HepG2 (cell line): ENCODE data around the gene KLHDC4. TPM values are rescaled to one million over a fixed set of nuclear protein-coding genes. Genes with fewer than 3 reads are reported as not detected.
A peak's percentile ranks its signal among the peaks of the same experiment; 100 is the strongest.

ENCODE experiments used
- ATAC-seq: fragments of 200-7000 bp; cut with Tn5 transposase; 3 replicates; pipeline ENCODE4 v1.9.1; 2020; ENCODE audit warnings: mild to moderate bottlenecking, moderate library complexity
- BruUV-seq: library from RNA; stranded (reverse); fragments of 400-500 nt; replicated peaks from 2 replicates; lab custom pipeline; 2021; lab: Mats Ljungman, UMichigan
- CTCF ChIA-PET: fragments of 300-600 bp; formaldehyde crosslinking; extraction: SDS; loops from one replicate; lab custom pipeline; 2021; ENCODE audit warnings: low total read pairs, inconsistent platforms, low intra/inter-chr PET ratio; lab: Yijun Ruan, JAX
- POLR2A ChIA-PET: fragments of 350-600 bp; sonication (Branson Sonifier 250); formaldehyde crosslinking; loops from one replicate; lab custom pipeline; 2020; ENCODE audit warnings: antibody characterized with exemption, inconsistent platforms; lab: Yijun Ruan, JAX
- DNase-seq: peaks from one replicate; pipeline ENCODE4 v3.0.0-alpha.2; 2015; ENCODE audit warnings: low spot score
- FAIRE-seq: peaks from 3 replicates; lab custom pipeline; 2011; peaks lifted over from hg19 to GRCh38; lab: Jason Lieb, UNC
- H2AFZ ChIP-seq: one replicate; pipeline ENCODE4 v1.6.1; 2011; ENCODE audit warnings: low read length, inconsistent platforms
- H3K27ac ChIP-seq: fragments of 300-600 bp; 3 replicates; pipeline ENCODE4 v1.8.0; 2011; ENCODE audit warnings: mixed run types, mild to moderate bottlenecking, mixed read lengths, low read length, inconsistent platforms; ENCODE audit not compliant: insufficient read depth; ENCODE audit errors: extremely low read length
- H3K27me3 ChIP-seq, 2 experiments: fragments of 200-600 bp in 1 of 2; 2 replicates in 1 of 2; 3 replicates in 1 of 2; pipeline versions ENCODE4 v1.6.0 to v1.8.0; 2011; ENCODE audit warnings: low read length in 2 of 2, mild to moderate bottlenecking in 2 of 2, moderate library complexity in 2 of 2, inconsistent platforms in 1 of 2; ENCODE audit not compliant: insufficient read depth in 2 of 2, control insufficient read depth in 1 of 2
- H3K36me3 ChIP-seq, 2 experiments: fragments of 200-600 bp in 1 of 2; replicated peaks in 1 of 2; 2 replicates in 1 of 2; 3 replicates in 1 of 2; pipeline versions ENCODE4 v1.5.1 to v1.8.0; 2011; ENCODE audit warnings: low read length in 2 of 2, inconsistent platforms in 1 of 2; ENCODE audit not compliant: insufficient read depth in 2 of 2, control insufficient read depth in 1 of 2
- H3K4me1 ChIP-seq: 2 replicates; pipeline ENCODE4 v1.5.1; 2012; ENCODE audit warnings: low read length, inconsistent platforms; ENCODE audit not compliant: insufficient read depth
- H3K4me2 ChIP-seq: 2 replicates; pipeline ENCODE4 v1.6.0; 2011; ENCODE audit warnings: low read depth, low read length, inconsistent platforms
- H3K4me3 ChIP-seq, 3 experiments: fragments of 200-600 bp in 1 of 3; sonication (generic), shearing (Covaris generic) in 1 of 3; replicated peaks in 1 of 3; 2 replicates each; pipeline ENCODE4 v1.5.1; 2011 to 2016; ENCODE audit warnings: low read length in 3 of 3, inconsistent platforms in 2 of 3, low read depth in 2 of 3, mild to moderate bottlenecking in 2 of 3, control low read depth in 1 of 3, mixed read lengths in 1 of 3; ENCODE audit not compliant: insufficient read depth in 1 of 3
- H3K79me2 ChIP-seq: one replicate; pipeline ENCODE4 v1.6.1; 2011; ENCODE audit warnings: low read length, inconsistent platforms; ENCODE audit not compliant: insufficient read depth
- H3K9ac ChIP-seq: 2 replicates; pipeline ENCODE4 v1.6.0; 2011; ENCODE audit warnings: mild to moderate bottlenecking, low read depth, low read length, inconsistent platforms; ENCODE audit not compliant: insufficient read depth
- H3K9me3 ChIP-seq: 2 replicates; pipeline ENCODE4 v1.5.1; 2012; ENCODE audit warnings: mild to moderate bottlenecking, low read length
- H4K20me1 ChIP-seq: 2 replicates; pipeline ENCODE4 v1.6.0; 2011; ENCODE audit warnings: inconsistent platforms, mild to moderate bottlenecking, low read length, moderate library complexity; ENCODE audit not compliant: insufficient read depth
- AHR ChIP-seq: IDR thresholded peaks from 2 replicates; pipeline ENCODE4 v1.6.1; 2018; ENCODE audit warnings: missing genetic modification reagents, missing compliant biosample characterization
- ATF1 ChIP-seq: IDR thresholded peaks from 2 replicates; pipeline ENCODE4 v1.6.1; 2016; ENCODE audit warnings: mild to moderate bottlenecking, control low read depth
- ATF7 ChIP-seq, 2 experiments: fragments of 450-650 bp in 1 of 2; sonication (generic) in 1 of 2; formaldehyde crosslinking in 1 of 2; IDR thresholded peaks; 2 replicates each; pipeline versions ENCODE4 v1.4.0 to v1.6.1; 2016 to 2020; ENCODE audit warnings: antibody characterized with exemption in 1 of 2, mild to moderate bottlenecking in 1 of 2, missing genetic modification reagents in 1 of 2
- CSRNP2 ChIP-seq: sonication (generic); formaldehyde crosslinking; conservative IDR thresholded peaks from 2 replicates; pipeline ENCODE4 v1.8.0; 2022; ENCODE audit warnings: low read depth, missing genetic modification reagents
- EED ChIP-seq: sonication (generic); formaldehyde crosslinking; IDR thresholded peaks from 2 replicates; pipeline ENCODE4 v1.5.0; 2020; ENCODE audit warnings: mild to moderate bottlenecking, missing genetic modification reagents
- GATA4 ChIP-seq: sonication (generic); IDR thresholded peaks from 2 replicates; pipeline ENCODE4 v1.6.1; 2016; ENCODE audit warnings: antibody characterized with exemption, low read depth, borderline replicate concordance
- POLR2G ChIP-seq: fragments of 200-400 bp; formaldehyde crosslinking; IDR thresholded peaks from 2 replicates; pipeline ENCODE4 v1.6.1; 2018; ENCODE audit warnings: mild to moderate bottlenecking, low read depth, low read length, moderate library complexity
- PRPF4 ChIP-seq: fragments of 200-400 bp; formaldehyde crosslinking; IDR thresholded peaks from 2 replicates; pipeline ENCODE4 v1.6.1; 2016; ENCODE audit warnings: low read length, low read depth; ENCODE audit not compliant: poor library complexity, severe bottlenecking
- RBM22 ChIP-seq: fragments of 200-400 bp; formaldehyde crosslinking; optimal IDR thresholded peaks from 2 replicates; pipeline ENCODE3; 2017; ENCODE audit warnings: mild to moderate bottlenecking, low read length, moderate library complexity
- ZNF337 ChIP-seq: sonication (generic); formaldehyde crosslinking; IDR thresholded peaks from 2 replicates; pipeline ENCODE4 v1.5.1; 2020; ENCODE audit warnings: missing genetic modification reagents, low read depth, mild to moderate bottlenecking, borderline replicate concordance
- ZNF343 ChIP-seq: sonication (generic); formaldehyde crosslinking; IDR thresholded peaks from 2 replicates; pipeline ENCODE4 v1.4.0; 2020; ENCODE audit warnings: mild to moderate bottlenecking, missing genetic modification reagents
- ZNF598 ChIP-seq: sonication (generic); formaldehyde crosslinking; IDR thresholded peaks from 2 replicates; pipeline ENCODE4 v1.5.1; 2020; ENCODE audit warnings: mild to moderate bottlenecking, missing genetic modification reagents, borderline replicate concordance
- ZNF841 ChIP-seq: sonication (generic); formaldehyde crosslinking; IDR thresholded peaks from 2 replicates; pipeline ENCODE4 v1.8.1; 2023; ENCODE audit warnings: missing genetic modification reagents, borderline replicate concordance
- WGBS: methylation state at CpG from one replicate; pipeline ENCODE4 v1.1.6; 2017; ENCODE audit warnings: low lambda C conversion rate; 5-methylcytosine and 5-hydroxymethylcytosine counted together
- in situ Hi-C: cut with HindIII; loops from 2 replicates; pipeline ENCODE4 v1.10.0; 2017; ENCODE audit warnings: low pct_unique_long_range_greater_than_20kb; ENCODE audit not compliant: extremely low pct_ligation_motif_present
- intact Hi-C: fragments of 100-400 bp; cut with micrococcal nuclease; formaldehyde crosslinking; loops from one replicate; pipeline ENCODE4 v1.10.0; 2022; ENCODE audit not compliant: unreplicated experiment
- polyA plus RNA-seq, 8 experiments: library from polyadenylated mRNA; depleted of rRNA in 3 of 8; stranded (reverse) in 7 of 8; unstranded in 1 of 8; fragments of >200 nt; fragmentation: Illumina TruSeq in 4 of 8; extraction: Trizol in 4 of 8; gene quantifications; 2 replicates each; pipeline versions ENCODE4 v1.2.1 to v1.2.3, GENCODE V29; 2011 to 2016; ENCODE audit warnings: low read depth in 4 of 8, missing spikeins in 1 of 8, mixed read lengths in 1 of 8; ENCODE audit not compliant: insufficient read depth in 1 of 8
- total RNA-seq, 5 experiments: library from RNA; depleted of rRNA; stranded (reverse); fragments of >200 nt; fragmentation: Illumina TruSeq; extraction: Trizol; gene quantifications; 2 replicates each; pipeline ENCODE4 v1.2.3, GENCODE V29; 2016; ENCODE audit warnings: low read depth in 1 of 5
- TF ChIP-seq, protein P1 (sequence below): sonication (generic); formaldehyde crosslinking; IDR thresholded peaks from 2 replicates; pipeline ENCODE4 v1.4.0; 2020; ENCODE audit warnings: missing genetic modification reagents, borderline replicate concordance
- TF ChIP-seq, protein P2 (sequence below): sonication (generic); formaldehyde crosslinking; IDR thresholded peaks from 2 replicates; pipeline ENCODE4 v1.5.0; 2020; ENCODE audit warnings: mild to moderate bottlenecking, missing genetic modification reagents, moderate library complexity
- TF ChIP-seq, protein P3 (sequence below): sonication (generic); formaldehyde crosslinking; IDR thresholded peaks from 2 replicates; pipeline ENCODE4 v1.9.0; 2022; ENCODE audit warnings: missing genetic modification reagents, mild to moderate bottlenecking, borderline replicate concordance

The KLHDC4 gene
- total and polyA plus RNA-seq, 2 of the 13 experiments (the other 11 are each of a cell fraction or from before 2014, with no cell fraction given): 18.7 to 31.8 TPM

DNA sequence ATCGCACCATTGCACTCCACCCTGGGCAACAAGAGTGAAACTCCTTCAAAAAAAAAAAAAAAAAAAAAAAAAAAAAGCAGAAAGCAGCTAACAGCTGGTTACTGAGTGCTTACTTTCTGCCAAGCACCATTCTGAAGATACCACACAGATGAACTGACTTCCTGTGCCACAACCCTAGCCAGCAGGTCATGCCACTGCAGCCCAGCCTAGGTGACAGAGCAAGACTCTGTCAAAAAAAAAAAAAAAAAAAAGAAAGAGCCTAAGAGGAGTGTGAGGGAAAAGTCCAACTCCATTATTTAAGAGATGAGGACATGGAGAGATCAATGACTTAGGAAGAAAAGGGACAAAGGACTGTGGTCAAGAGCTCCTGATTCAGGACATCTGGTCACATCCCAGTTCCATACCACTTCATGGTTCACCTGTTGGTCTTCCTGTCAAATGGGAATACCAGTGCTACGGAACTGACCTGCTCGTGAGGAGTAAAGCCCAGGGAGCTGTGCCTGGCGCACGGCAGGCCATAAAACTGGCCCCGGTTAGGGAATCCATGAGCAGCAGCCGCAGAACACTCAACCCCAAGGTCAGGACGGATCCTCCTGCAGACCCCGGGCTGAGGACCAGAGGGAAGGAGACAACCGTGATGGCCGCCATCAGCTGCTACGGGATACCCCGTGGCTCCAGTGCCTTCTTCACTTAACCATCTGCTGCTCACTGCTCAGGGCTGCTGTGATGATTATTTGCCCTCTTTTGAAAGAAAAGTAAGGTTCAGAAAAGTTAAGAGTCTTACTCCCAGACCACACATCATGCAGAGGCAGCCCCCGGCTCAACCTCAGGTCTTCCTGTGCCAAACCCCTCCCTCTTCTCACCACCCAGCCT is 950 bp downstream of the KLHDC4 start:
- FAIRE-seq (no peak), ATAC-seq (peak; percentile 20), DNase-seq (no peak)
- Histone ChIP-seq H3K4me3 (peak overlapping the region; percentile 87 to 97 (median 94)), H3K9ac (peak overlapping the region; percentile 92), H4K20me1 (no peaks in the 10 kb centered on the region), H3K4me1 (peaks cover 45% of the 10 kb centered on the region), H3K9me3 (no peaks in the 10 kb centered on the region), H2AFZ (no peak overlapping the region), H3K79me2 (peaks cover 31% of the 10 kb centered on the region), H3K27me3 (no peaks in the 10 kb centered on the region; a peak in 1 of 5 replicates), H3K27ac (peak overlapping the region; percentile 79), H3K36me3 (peaks cover 10 to 35% of the 10 kb centered on the region in 2 experiments), H3K4me2 (peak overlapping the region; percentile 99)
- 21% methylated on average over 12 of the region's 14 CpGs for WGBS
- ChIA-PET POLR2A (interaction anchor here (1.0 to 3.0 kb wide), 15 partner anchors 8 to 723 kb away, joined by 3 to 25 read pairs (median 4); partner anchors contain the start of gene BANP), CTCF (no interaction called here)
- intact Hi-C loops (loop anchor here (5.0 kb wide), 1 partner anchor 167 kb away; no protein-coding TSS in a partner anchor), in situ Hi-C loops (loop anchor here (5.0 kb wide), 1 partner anchor 178 kb away; no protein-coding TSS in a partner anchor)
- no TSS peak for BruUV-seq
- TF ChIP-seq, protein P1, sequence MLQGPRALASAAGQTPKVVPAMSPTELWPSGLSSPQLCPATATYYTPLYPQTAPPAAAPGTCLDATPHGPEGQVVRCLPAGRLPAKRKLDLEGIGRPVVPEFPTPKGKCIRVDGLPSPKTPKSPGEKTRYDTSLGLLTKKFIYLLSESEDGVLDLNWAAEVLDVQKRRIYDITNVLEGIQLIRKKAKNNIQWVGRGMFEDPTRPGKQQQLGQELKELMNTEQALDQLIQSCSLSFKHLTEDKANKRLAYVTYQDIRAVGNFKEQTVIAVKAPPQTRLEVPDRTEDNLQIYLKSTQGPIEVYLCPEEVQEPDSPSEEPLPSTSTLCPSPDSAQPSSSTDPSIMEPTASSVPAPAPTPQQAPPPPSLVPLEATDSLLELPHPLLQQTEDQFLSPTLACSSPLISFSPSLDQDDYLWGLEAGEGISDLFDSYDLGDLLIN: no peak
- TF ChIP-seq ZNF598 (peak; percentile 42; the same call in 1 of the 2 replicates), POLR2G (no peak), AHR (no peak), EED (no peak), ATF7 (IDR thresholded peaks at IDR 0.05) (no peak), ATF7 (CRISPR knock-in tag; IDR thresholded peaks at IDR 0.05) (0 out of 2 replicates have a peak, but pooled peaks have one; percentile 2), GATA4 (no peak), PRPF4 (no peak), ZNF841 (CRISPR knock-in tag) (no peak), RBM22 (no peak), CSRNP2 (CRISPR knock-in tag) (no peak), ATF1 (CRISPR knock-in tag) (no peak), ZNF337 (CRISPR knock-in tag) (no peak), ZNF343 (CRISPR knock-in tag) (no peak)
- TF ChIP-seq, protein P2, sequence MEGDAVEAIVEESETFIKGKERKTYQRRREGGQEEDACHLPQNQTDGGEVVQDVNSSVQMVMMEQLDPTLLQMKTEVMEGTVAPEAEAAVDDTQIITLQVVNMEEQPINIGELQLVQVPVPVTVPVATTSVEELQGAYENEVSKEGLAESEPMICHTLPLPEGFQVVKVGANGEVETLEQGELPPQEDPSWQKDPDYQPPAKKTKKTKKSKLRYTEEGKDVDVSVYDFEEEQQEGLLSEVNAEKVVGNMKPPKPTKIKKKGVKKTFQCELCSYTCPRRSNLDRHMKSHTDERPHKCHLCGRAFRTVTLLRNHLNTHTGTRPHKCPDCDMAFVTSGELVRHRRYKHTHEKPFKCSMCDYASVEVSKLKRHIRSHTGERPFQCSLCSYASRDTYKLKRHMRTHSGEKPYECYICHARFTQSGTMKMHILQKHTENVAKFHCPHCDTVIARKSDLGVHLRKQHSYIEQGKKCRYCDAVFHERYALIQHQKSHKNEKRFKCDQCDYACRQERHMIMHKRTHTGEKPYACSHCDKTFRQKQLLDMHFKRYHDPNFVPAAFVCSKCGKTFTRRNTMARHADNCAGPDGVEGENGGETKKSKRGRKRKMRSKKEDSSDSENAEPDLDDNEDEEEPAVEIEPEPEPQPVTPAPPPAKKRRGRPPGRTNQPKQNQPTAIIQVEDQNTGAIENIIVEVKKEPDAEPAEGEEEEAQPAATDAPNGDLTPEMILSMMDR (CRISPR knock-in tag): no peak
- TF ChIP-seq, protein P3, sequence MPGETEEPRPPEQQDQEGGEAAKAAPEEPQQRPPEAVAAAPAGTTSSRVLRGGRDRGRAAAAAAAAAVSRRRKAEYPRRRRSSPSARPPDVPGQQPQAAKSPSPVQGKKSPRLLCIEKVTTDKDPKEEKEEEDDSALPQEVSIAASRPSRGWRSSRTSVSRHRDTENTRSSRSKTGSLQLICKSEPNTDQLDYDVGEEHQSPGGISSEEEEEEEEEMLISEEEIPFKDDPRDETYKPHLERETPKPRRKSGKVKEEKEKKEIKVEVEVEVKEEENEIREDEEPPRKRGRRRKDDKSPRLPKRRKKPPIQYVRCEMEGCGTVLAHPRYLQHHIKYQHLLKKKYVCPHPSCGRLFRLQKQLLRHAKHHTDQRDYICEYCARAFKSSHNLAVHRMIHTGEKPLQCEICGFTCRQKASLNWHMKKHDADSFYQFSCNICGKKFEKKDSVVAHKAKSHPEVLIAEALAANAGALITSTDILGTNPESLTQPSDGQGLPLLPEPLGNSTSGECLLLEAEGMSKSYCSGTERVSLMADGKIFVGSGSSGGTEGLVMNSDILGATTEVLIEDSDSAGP: no peak
